Measurements from ENCODE around the gene SAPCD2. TPM values are rescaled to one million over a fixed set of nuclear protein-coding genes. Genes with fewer than 3 reads are reported as not detected.

SAPCD2 gene
- total RNA-seq, 1 donor from 2014 or later: 32.9 TPM

- intact Hi-C loops (cut with micrococcal nuclease): no loop called here
These were observed 37.6 kb upstream of the SAPCD2 start for GRCh38 chr9:137107982-137108381.

GRCh38 chr9:137107312-137107921 lies 37.1 kb upstream of the SAPCD2 start:
- intact Hi-C loops (cut with micrococcal nuclease): no loop called here

GRCh38 chr9:137106662-137107250 lies 36.4 kb upstream of the SAPCD2 start:
- intact Hi-C loops (cut with micrococcal nuclease): no loop called here

GRCh38 chr9:137105814-137106661 lies 35.7 kb upstream of the SAPCD2 start:
- intact Hi-C loops (cut with micrococcal nuclease): no loop called here

GRCh38 chr9:137103206-137103999 lies 33.0 kb upstream of the SAPCD2 start:
- intact Hi-C loops (cut with micrococcal nuclease): no loop called here

- intact Hi-C loops (cut with micrococcal nuclease): no loop called here
These were observed 28.9 kb upstream of the SAPCD2 start for GRCh38 chr9:137099231-137099630.

GRCh38 chr9:137097761-137098462 lies 27.6 kb upstream of the SAPCD2 start:
- intact Hi-C loops (cut with micrococcal nuclease): no loop called here

- intact Hi-C loops (cut with micrococcal nuclease): no loop called here
These were observed 26.6 kb upstream of the SAPCD2 start for GRCh38 chr9:137096785-137097546.

GRCh38 chr9:137095664-137096517 lies 25.5 kb upstream of the SAPCD2 start:
- intact Hi-C loops (cut with micrococcal nuclease): loop anchor here (1.0 kb wide), 3 partner anchors 10 to 31 kb away; partner anchors contain the start of genes DPP7 and MAN1B1

GRCh38 chr9:137089232-137089947 lies 19.0 kb upstream of the SAPCD2 start:
- intact Hi-C loops (cut with micrococcal nuclease): no loop called here

GRCh38 chr9:137088121-137088520 lies 17.8 kb upstream of the SAPCD2 start:
- intact Hi-C loops (cut with micrococcal nuclease): no loop called here

GRCh38 chr9:137087409-137087925 lies 17.1 kb upstream of the SAPCD2 start:
- intact Hi-C loops (cut with micrococcal nuclease): no loop called here

GRCh38 chr9:137086531-137087408 lies 16.4 kb upstream of the SAPCD2 start, which contains the start of gene MAN1B1:
MAN1B1 (plus strand) TSS chr9:137086985; CDS start chr9:137087000, 15 bp downstream.
- intact Hi-C loops (cut with micrococcal nuclease): loop anchor here (1.0 kb wide), 5 partner anchors 9 to 155 kb away; partner anchors contain the start of genes DPP7, SAPCD2, TUBB4B and UAP1L1

- intact Hi-C loops (cut with micrococcal nuclease): loop anchor here (1.0 kb wide), 5 partner anchors 9 to 155 kb away; partner anchors contain the start of genes DPP7, SAPCD2, TUBB4B and UAP1L1
These were observed 15.7 kb upstream of the SAPCD2 start for GRCh38 chr9:137085920-137086530.

- intact Hi-C loops (cut with micrococcal nuclease): no loop called here
These were observed 14.2 kb upstream of the SAPCD2 start for GRCh38 chr9:137084526-137084925.

GRCh38 chr9:137083394-137084004 lies 13.1 kb upstream of the SAPCD2 start:
- intact Hi-C loops (cut with micrococcal nuclease): no loop called here
